Measurements from ENCODE around the gene LTBP1.
"Not testable (repeated sequence)": the region's sequence is repeated elsewhere in the genome, so short reads cannot be mapped to it uniquely, and the experiment has no call there.

LTBP1 gene

DNA sequence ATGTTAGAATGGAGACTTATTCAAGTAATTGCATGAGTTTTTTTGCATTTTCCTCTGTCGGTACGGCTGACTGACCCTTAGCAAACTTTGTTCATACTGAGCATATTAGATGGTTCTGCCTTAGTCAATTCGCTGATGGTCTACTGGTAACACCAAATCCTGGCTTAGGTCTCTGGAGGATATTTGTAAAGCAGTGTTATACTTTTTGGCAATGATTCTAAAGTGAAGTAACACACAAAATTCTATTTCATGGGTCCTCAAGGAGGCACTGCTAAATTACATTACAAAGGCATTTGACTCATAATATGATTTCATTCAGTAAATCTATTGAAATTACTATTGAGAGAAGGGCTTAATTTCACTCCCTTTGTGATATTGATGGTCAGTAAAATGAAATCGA, 282.9 kb downstream of the LTBP1 start:
- Histone ChIP-seq H3K27me3 (replicated peaks; ENCODE audit: control insufficient read depth, insufficient read depth, low read length) (no peaks in the 10 kb centered on the region), H3K4me3 (replicated peaks; ENCODE audit: low read depth, low read length) (no peak overlapping the region), H3K36me3 (ENCODE audit: control insufficient read depth, insufficient read depth, low read length) (no peaks in the 10 kb centered on the region)
- TF ChIP-seq CTCF (IDR thresholded peaks at IDR 0.05; ENCODE audit: insufficient read depth, low read length, poor library complexity, severe bottlenecking), result no peak
- DNase-seq (ENCODE audit: extremely low read depth, insufficient read length), result no peak

GRCh38 chr2:33230195-33230594, 283.4 kb downstream of the LTBP1 start:
- no peak for TF ChIP-seq CTCF (IDR thresholded peaks at IDR 0.05; ENCODE audit: insufficient read depth, low read length, poor library complexity, severe bottlenecking)
- H3K4me3 ChIP-seq (replicated peaks; ENCODE audit: low read depth, low read length), result no peak overlapping the region
- no peaks in the 10 kb centered on the region for H3K36me3 ChIP-seq (ENCODE audit: control insufficient read depth, insufficient read depth, low read length)
- H3K27me3 ChIP-seq (replicated peaks; ENCODE audit: control insufficient read depth, insufficient read depth, low read length), result no peaks in the 10 kb centered on the region
- no peak for DNase-seq (ENCODE audit: extremely low read depth, insufficient read length)

GRCh38 chr2:33230842-33231241, 284.1 kb downstream of the LTBP1 start:
- DNase-seq (ENCODE audit: extremely low read depth, insufficient read length), result no peak
- Histone ChIP-seq H3K36me3 (ENCODE audit: control insufficient read depth, insufficient read depth, low read length) (no peaks in the 10 kb centered on the region), H3K4me3 (replicated peaks; ENCODE audit: low read depth, low read length) (no peak overlapping the region), H3K27me3 (replicated peaks; ENCODE audit: control insufficient read depth, insufficient read depth, low read length) (no peaks in the 10 kb centered on the region)
- TF ChIP-seq CTCF (IDR thresholded peaks at IDR 0.05; ENCODE audit: insufficient read depth, low read length, poor library complexity, severe bottlenecking), result no peak

GRCh38 chr2:33235559-33235958, 288.8 kb downstream of the LTBP1 start:
- not testable (repeated sequence) for DNase-seq (ENCODE audit: extremely low read depth, insufficient read length); H3K4me3 ChIP-seq (replicated peaks; ENCODE audit: low read depth, low read length); H3K36me3 ChIP-seq (ENCODE audit: control insufficient read depth, insufficient read depth, low read length); H3K27me3 ChIP-seq (replicated peaks; ENCODE audit: control insufficient read depth, insufficient read depth, low read length)

- Histone ChIP-seq H3K4me3 (replicated peaks; ENCODE audit: low read depth, low read length) (no peak overlapping the region), H3K36me3 (ENCODE audit: control insufficient read depth, insufficient read depth, low read length) (no peaks in the 10 kb centered on the region), H3K27me3 (replicated peaks; ENCODE audit: control insufficient read depth, insufficient read depth, low read length) (no peaks in the 10 kb centered on the region; the same call in 1 of the 2 replicates)
- no peak for DNase-seq (ENCODE audit: extremely low read depth, insufficient read length)
- TF ChIP-seq CTCF (IDR thresholded peaks at IDR 0.05; ENCODE audit: insufficient read depth, low read length, poor library complexity, severe bottlenecking), result no peak
Observed at GRCh38 chr2:33236482-33237385, 290.0 kb downstream of the LTBP1 start.

DNA sequence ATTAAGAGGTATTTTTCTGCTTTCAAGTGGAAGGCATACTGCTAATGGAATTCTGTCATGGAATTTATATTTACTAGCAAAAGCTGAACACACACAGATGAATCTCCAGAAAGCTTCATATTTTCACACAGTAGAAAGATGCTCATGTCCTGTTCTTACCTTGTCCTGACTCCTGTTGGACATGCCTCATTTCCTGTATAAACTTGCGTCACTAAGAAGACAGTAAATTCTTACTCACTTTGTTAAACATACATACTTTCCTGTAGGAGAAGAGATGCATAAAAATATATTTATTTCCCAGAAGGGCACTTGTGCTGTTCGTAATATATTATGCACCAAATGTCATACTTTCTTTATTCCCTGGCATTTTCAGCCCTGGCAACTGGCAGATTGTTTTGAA, 291.4 kb downstream of the LTBP1 start:
- no peak for TF ChIP-seq CTCF (IDR thresholded peaks at IDR 0.05; ENCODE audit: insufficient read depth, low read length, poor library complexity, severe bottlenecking)
- no peak for DNase-seq (ENCODE audit: extremely low read depth, insufficient read length)
- Histone ChIP-seq H3K27me3 (replicated peaks; ENCODE audit: control insufficient read depth, insufficient read depth, low read length) (no peaks in the 10 kb centered on the region; the same call in 1 of the 2 replicates), H3K36me3 (ENCODE audit: control insufficient read depth, insufficient read depth, low read length) (no peaks in the 10 kb centered on the region), H3K4me3 (replicated peaks; ENCODE audit: low read depth, low read length) (no peak overlapping the region)

Measured in GM06990 (cell line).